GM18867 (cell line): ENCODE data around the gene EIF4EBP2.
A peak's percentile ranks its signal among the peaks of the same experiment; 100 is the strongest.

Source experiments
- ATAC-seq: cut with Tn5 transposase; IDR thresholded peaks from one replicate; pipeline ENCODE4 v1.9.1; 2021; ENCODE audit warnings: mild to moderate bottlenecking, moderate library complexity; ENCODE audit not compliant: unreplicated experiment

The EIF4EBP2 gene

DNA sequence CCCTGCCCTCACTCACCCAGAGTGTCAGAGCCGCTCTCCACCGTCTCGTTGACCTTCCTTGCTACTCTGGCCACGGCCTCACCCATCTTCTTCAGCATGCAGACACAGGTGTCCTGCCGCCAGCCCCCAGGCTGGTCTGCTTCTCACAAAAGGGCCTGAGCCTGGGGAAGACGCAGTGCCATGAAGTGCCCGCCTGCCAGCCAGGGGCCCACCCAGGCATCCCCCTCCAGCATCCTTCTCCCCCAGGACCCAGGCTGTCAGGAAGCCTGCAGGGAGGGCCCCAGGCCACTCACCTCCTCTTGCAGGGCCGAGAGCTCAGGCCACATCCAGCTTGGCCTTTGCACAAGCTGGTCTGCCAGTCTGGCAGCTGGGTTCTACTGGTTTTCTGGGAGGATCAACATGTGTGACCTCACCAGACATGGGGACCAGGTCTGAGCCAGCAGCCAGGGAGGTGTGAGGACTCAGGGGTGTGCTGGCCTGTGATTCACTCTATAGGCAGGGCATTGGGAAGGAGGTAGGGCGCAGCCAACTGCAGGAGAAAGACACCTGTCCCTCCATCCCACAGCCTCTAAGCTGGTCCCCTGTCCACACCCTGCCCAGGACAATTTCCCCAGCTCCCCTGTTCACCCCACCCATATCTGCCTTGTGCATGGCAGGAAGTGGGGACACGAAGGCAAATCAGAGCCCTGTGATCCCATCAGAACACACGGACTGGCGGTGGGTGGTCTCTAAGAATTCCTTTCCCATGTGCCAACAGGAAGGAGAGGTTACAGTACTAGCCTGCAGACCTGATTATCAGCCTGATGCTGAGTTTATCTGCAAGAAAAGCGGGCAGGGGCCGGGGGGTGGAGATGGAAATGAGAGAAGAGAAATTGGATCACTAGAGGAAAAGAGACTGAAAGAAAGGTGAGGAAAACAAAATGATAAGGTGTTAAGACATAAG, 27.2 kb upstream of the EIF4EBP2 start:
- ATAC-seq: no peak

- no peak for ATAC-seq
Observed at GRCh38 chr10:70378122-70378521, 25.8 kb upstream of the EIF4EBP2 start.

GRCh38 chr10:70379581-70380176, 24.3 kb upstream of the EIF4EBP2 start:
- ATAC-seq: no peak

- no peak for ATAC-seq
Observed at GRCh38 chr10:70380350-70381135, 23.4 kb upstream of the EIF4EBP2 start.

- peak; percentile 39 for ATAC-seq
Observed at GRCh38 chr10:70381471-70382421, 22.2 kb upstream of the EIF4EBP2 start.

DNA sequence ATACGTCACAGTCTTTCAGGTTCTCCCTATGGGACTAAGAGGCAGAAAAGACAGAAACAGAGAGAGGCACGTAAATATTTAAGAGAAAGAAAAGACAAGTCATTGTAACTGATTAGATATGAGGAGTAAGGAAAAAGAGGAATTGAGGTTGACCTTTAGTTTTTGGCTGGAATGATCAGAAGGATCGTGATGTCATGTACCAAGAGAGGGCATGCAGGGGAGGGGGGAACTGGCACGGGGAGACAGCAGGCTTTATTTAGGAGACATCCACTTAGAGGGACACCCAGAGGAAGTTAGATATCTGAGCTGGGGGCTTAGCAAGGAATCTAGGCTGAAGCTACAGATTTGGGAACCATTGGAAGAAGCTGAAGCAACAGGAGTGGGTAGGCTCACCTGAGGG, 12.3 kb upstream of the EIF4EBP2 start:
- ATAC-seq: no peak

GRCh38 chr10:70396140-70396539, 7.8 kb upstream of the EIF4EBP2 start:
- ATAC-seq: no peak

DNA sequence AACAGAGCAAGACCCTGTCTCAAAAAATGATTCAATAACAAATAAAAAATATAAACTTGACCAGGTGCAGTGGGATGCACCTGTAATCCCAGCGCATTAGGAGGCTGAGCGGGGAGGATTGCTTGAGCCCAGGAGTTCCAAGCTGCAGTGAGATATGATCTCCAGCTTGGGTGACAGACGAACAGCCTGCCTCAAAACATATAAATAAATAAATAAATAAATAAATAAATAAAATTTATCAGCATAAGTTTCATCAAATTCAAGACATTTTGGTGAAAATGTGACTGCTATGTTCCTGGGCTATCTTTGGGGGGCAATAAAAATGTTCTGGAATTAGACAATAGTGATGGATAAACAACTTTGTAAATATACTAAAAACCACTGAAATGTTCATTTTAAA, 4.8 kb upstream of the EIF4EBP2 start:
- ATAC-seq: no peak

DNA sequence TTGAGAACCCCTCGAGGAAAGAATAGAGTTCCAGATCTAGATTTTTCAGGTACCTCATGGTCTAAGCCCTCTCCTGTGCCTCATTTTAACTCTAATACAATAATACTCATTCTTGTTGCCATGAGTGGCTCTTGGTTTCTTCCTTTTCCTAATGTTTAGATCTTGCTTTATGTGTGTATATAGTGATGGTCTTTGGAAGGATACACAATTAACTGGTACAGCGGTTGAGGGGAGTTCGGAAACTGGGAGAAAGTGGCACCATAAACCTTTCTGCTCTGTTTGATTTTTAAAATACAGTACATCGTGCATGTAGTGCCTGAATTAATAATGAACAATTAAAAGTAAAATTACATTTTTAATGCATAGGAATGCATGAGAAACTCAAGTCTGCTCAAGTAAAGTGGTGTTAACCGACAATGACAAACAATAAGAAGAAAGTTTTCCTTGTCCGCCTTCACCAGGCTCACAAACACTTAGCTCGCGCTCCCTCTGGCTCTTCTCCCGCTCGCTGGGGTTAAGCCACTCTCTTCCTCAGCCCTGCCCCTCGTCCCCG, 386 bp upstream of the EIF4EBP2 start:
- peak; percentile 1 for ATAC-seq

GRCh38 chr10:70404787-70405036, 767 bp downstream of the EIF4EBP2 start:
- no peak for ATAC-seq

- ATAC-seq: peak; percentile 22
Observed at GRCh38 chr10:70405037-70405824, 1.3 kb downstream of the EIF4EBP2 start.

DNA sequence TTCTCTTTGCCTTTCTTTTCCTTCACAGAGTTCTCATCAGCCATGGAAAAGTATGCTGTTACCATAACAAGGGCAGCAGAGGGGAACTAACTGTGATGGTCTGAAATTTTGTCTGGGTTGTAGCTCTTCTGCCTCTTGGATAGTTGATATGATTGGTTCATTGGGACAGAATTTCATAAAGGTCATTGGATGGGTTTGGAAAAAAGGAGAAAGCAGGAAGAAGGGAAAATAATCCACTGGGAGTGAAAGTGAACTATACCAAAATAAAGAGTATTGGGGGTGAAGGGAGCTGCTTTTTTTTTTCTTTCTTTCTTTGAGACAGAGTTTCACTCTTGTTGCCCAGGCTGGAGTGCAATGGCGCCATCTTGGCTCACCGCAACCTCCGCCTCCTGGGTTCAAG, 5.8 kb downstream of the EIF4EBP2 start:
- no peak for ATAC-seq

DNA sequence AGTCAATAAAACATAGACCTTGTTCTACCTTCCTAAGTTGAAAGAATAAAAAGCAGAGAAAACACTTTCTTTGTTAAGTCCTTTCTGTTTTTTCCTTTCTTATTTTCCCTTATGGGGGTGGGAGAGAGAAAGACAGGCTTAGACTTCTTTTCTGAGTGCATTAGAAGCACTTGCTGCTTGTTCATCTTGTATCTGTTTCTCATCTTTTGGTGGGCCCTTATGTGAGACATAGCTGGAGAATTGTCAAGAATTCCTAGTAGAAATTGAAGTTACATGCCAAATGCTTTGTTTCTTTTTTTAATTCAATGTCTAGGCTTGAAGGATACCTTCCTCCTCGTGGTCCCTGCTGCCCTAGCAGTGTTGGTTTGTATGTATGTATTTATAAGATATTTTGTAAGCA, 6.7 kb downstream of the EIF4EBP2 start:
- no peak for ATAC-seq

DNA sequence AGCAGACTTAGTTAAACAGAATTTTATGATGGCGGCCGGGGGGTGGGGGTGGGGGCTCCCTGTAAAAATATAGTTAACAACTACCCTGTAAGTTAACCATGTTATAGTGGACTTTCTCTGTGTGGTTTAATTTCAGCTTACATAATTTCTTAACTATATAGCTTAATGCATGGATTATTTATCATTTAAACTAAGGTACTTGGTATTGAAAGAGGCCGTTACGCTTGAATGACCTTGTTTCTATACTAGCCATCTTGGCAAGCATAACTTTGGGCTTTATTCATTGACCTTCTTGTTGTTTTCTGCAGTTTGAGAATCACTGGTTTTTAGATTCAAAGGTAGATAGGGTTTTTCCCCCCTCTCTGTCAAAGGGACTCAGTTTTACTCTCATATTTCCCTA, 8.4 kb downstream of the EIF4EBP2 start:
- no peak for ATAC-seq

- no peak for ATAC-seq
Observed at GRCh38 chr10:70417568-70417967, 13.6 kb downstream of the EIF4EBP2 start.

GRCh38 chr10:70418229-70418628, 14.3 kb downstream of the EIF4EBP2 start:
- no peak for ATAC-seq

DNA sequence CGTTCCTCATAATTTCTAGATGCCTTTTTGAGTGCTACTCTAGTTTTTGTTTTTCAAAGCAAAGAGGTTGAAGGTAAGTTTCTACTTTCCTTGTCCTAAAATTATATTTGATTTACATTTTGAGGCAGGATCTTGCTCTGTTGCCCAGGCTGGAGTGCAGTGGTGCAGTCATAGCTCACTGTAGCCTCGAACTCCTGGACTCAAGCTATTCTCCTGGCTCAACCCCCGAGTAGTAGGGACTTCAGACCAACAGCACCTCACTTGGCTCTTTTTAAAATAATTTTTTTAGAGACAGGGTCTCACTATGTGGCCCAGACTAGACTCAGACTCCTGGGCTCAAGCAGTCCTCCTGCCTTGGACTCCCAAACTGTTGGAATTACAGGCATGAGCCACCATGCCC, 14.8 kb downstream of the EIF4EBP2 start:
- no peak for ATAC-seq

DNA sequence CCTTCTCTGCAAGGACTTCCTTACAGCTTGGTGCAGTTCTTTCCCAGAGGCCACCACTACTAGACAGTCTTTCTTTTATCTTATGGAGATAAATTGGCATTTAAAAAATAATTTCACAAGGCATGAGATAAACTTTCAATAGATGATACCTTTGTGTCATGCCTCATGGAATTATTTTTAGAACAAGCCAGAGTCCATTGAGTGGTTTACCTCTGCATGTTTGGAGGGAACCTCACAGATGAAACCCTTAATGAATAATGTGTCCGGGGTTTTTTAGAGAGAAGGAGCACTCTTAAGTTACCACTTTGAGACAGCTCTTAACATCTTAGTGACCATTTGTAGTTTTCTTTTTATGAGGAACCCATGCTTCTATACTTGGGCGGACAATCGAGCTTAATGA, 20.4 kb downstream of the EIF4EBP2 start:
- no peak for ATAC-seq

GRCh38 chr10:70425096-70425495, 21.2 kb downstream of the EIF4EBP2 start:
- no peak for ATAC-seq

DNA sequence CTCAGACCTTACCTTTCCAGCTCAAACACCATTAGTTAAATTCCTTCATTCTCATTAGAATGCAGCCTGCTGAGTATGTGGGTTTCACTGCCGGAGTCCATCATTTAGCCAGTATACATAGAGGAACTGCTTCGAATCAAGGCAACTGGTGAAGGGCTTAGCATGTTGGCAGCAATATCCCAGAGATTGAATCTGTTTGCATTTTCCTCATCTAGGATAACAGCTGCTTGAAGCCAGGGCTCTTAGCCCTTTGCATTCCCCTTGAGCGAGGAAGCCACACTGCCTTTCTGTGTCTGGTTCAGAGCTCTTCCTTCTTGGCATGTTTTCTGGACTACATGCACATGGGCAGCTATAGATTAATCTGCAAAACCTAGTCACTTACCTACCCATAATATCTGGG, 22.9 kb downstream of the EIF4EBP2 start:
- ATAC-seq: no peak
